Stomach (tissue), 9 donors: ENCODE measurements around the gene KRT25. TPM values are rescaled to one million over a fixed set of nuclear protein-coding genes. Genes with fewer than 3 reads are reported as not detected.

Source experiments
- DNase-seq, 2 donors: peaks; one replicate each; pipeline versions ENCODE4 v3.0.0 to v3.0.0-alpha.2; 2013 to 2019
- H3K27ac ChIP-seq, 5 donors: fragments of 200-600 bp in 4 of 5; sonication (generic) in 4 of 5; one replicate each; pipeline ENCODE4 v1.5.1; 2013 to 2019; ENCODE audit warnings: mild to moderate bottlenecking in 1 of 5, moderate library complexity in 1 of 5
- H3K27me3 ChIP-seq, 3 donors: fragments of 200-600 bp; sonication (generic); one replicate each; pipeline ENCODE4 v1.5.1; 2017 to 2019; ENCODE audit warnings: mixed run types in 1 of 3
- H3K36me3 ChIP-seq, 4 donors: fragments of 200-600 bp; sonication (generic); 1 replicate in 3 of 4; 2 replicates in 1 of 4; pipeline ENCODE4 v1.5.1; 2016 to 2019
- H3K4me1 ChIP-seq, 4 donors: fragments of 200-600 bp; sonication (generic); one replicate each; pipeline ENCODE4 v1.5.1; 2016 to 2019
- H3K4me3 ChIP-seq, 4 donors: fragments of 200-600 bp; sonication (generic) in 3 of 4; one replicate each; pipeline ENCODE4 v1.5.1; 2016 to 2019; ENCODE audit warnings: mild to moderate bottlenecking in 1 of 4
- H3K9me3 ChIP-seq, 4 donors: fragments of 200-600 bp; sonication (generic); one replicate each; pipeline ENCODE4 v1.5.1; 2016 to 2019
- CTCF ChIP-seq, 7 experiments: fragments of 450-650 bp in 4 of 7; fragments of 200-600 bp in 3 of 7; sonication (generic) in 3 of 7; IDR thresholded peaks; one replicate each; pipeline ENCODE4 v1.5.1; 2016 to 2019; ENCODE audit warnings: antibody characterized with exemption in 7 of 7, control low read depth in 2 of 7, mild to moderate bottlenecking in 1 of 7
- EP300 ChIP-seq: sonication (generic); formaldehyde crosslinking; IDR thresholded peaks from one replicate; pipeline ENCODE4 v1.6.1; 2017; ENCODE audit warnings: antibody characterized with exemption
- POLR2A ChIP-seq, 4 donors: fragments of 450-650 bp; IDR thresholded peaks; one replicate each; pipeline ENCODE4 v1.6.1; 2016; ENCODE audit warnings: antibody characterized with exemption in 4 of 4, control low read depth in 2 of 4, mild to moderate bottlenecking in 1 of 4, moderate library complexity in 1 of 4
- POLR2AphosphoS5 ChIP-seq, 3 donors: sonication (generic); formaldehyde crosslinking; IDR thresholded peaks; one replicate each; pipeline ENCODE4 v1.6.1; 2016; ENCODE audit warnings: antibody characterized with exemption in 3 of 3
- WGBS, 5 donors: extraction: QIAGEN DNeasy Blood & Tissue Kit in 3 of 5; methylation state at CpG; one replicate each; pipeline versions ENCODE4 v1.1.5 to v1.1.7; 2013 to 2018; 5-methylcytosine and 5-hydroxymethylcytosine counted together
- intact Hi-C: fragments of 100-400 bp; cut with DNase I; formaldehyde crosslinking; loops from one replicate; pipeline ENCODE4 v1.15.1; 2023; ENCODE audit warnings: low total_unique reads
- polyA plus RNA-seq, 3 donors: library from polyadenylated mRNA; stranded (reverse); fragments of 200-250 nt; gene quantifications; one replicate each; pipeline ENCODE4 v1.2.3, GENCODE V29; 2013
- total RNA-seq, 5 donors: library from RNA; depleted of rRNA; stranded (reverse); fragments of >200 nt; gene quantifications; one replicate each; pipeline versions ENCODE4 v1.1.0 to v1.2.3, GENCODE V29; 2014 to 2016
- donor health status: healthy with polysubstance abuse.
- donor health status: Bipolar disorder and iron deficiency.
- donor health status: healthy.

KRT25 gene
- total and polyA plus RNA-seq, 8 donors = not detected

- peaks cover 0 to 62% (median 9%) of the 10 kb centered on the region in 3 donors for H3K27me3 ChIP-seq
- no peak overlapping the region for H3K27ac ChIP-seq
- TF ChIP-seq CTCF (IDR thresholded peaks at IDR 0.05) (no peak), POLR2A (IDR thresholded peaks at IDR 0.05) (no peak), EP300 (no peak)
- no peaks in the 10 kb centered on the region for H3K9me3 ChIP-seq
- intact Hi-C loops = no loop called here
- no peak overlapping the region for H3K4me3 ChIP-seq
- 72 to 82% (median 76%) methylated on average over 4 of the region's 4 CpGs for WGBS, 5 donors
- no peaks in the 10 kb centered on the region for H3K36me3 ChIP-seq
- DNase-seq = peak in 1 of 2 donors; percentile 19
- no peaks in the 10 kb centered on the region for H3K4me1 ChIP-seq
Measured at GRCh38 chr17:40775945-40776344, 20.8 kb upstream of the KRT25 start.

- Histone ChIP-seq H3K27me3 (peaks cover 0 to 34% (median 0%) of the 10 kb centered on the region in 3 donors), H3K27ac (no peak within 1 kb of the TSS), H3K9me3 (no peaks in the 10 kb centered on the region), H3K4me1 (no peaks in the 10 kb centered on the region), H3K36me3 (no peaks in the 10 kb centered on the region), H3K4me3 (no peak within 1 kb of the TSS)
- intact Hi-C loops = no loop called here
- TF ChIP-seq CTCF (IDR thresholded peaks at IDR 0.05) = no peak
- TF ChIP-seq EP300 = no peak
- no peak for TF ChIP-seq POLR2A (IDR thresholded peaks at IDR 0.05)
- TF ChIP-seq POLR2AphosphoS5 (IDR thresholded peaks at IDR 0.05) = no peak
- WGBS, 5 donors = 89 to 93% (median 92%) methylated on average over 3 of the region's 3 CpGs
- no peak for DNase-seq
Measured at GRCh38 chr17:40772101-40772500, 17.0 kb upstream of the KRT25 start, which contains the start of gene KRT26. Gene KRT26 (minus strand): TSS chr17:40772201. CDS start chr17:40772113, 88 bp downstream.

- intact Hi-C loops = no loop called here
- Histone ChIP-seq H3K4me3 (no peak overlapping the region), H3K27ac (no peak overlapping the region), H3K4me1 (no peaks in the 10 kb centered on the region), H3K27me3 (peaks cover 0 to 15% (median 0%) of the 10 kb centered on the region in 3 donors), H3K9me3 (peaks cover 5 to 37% (median 28%) of the 10 kb centered on the region in 4 donors), H3K36me3 (no peaks in the 10 kb centered on the region)
- TF ChIP-seq EP300 = no peak
- no peak for TF ChIP-seq CTCF (IDR thresholded peaks at IDR 0.05)
- no peak for TF ChIP-seq POLR2AphosphoS5 (IDR thresholded peaks at IDR 0.05)
- no peak for TF ChIP-seq POLR2A (IDR thresholded peaks at IDR 0.05)
- DNase-seq = no peak
- WGBS, 5 donors = 79 to 85% (median 81%) methylated on average over 2 of the region's 2 CpGs
Measured at GRCh38 chr17:40765657-40766056, 10.5 kb upstream of the KRT25 start.

GRCh38 chr17:40763752-40764151 lies 8.6 kb upstream of the KRT25 start:
- H3K27me3 ChIP-seq = peaks cover 0 to 7% (median 0%) of the 10 kb centered on the region in 3 donors
- intact Hi-C loops = no loop called here

More at GRCh38 chr17:40763752-40764151, 8.6 kb upstream of the KRT25 start:
- H3K4me3 ChIP-seq = no peak overlapping the region
- WGBS, 5 donors = 85 to 98% (median 91%) methylated on average over 1 of the region's 1 CpG
- peaks cover 13 to 56% (median 45%) of the 10 kb centered on the region in 4 donors for H3K9me3 ChIP-seq
- H3K4me1 ChIP-seq = no peaks in the 10 kb centered on the region
- no peaks in the 10 kb centered on the region for H3K36me3 ChIP-seq
- no peak for DNase-seq
- TF ChIP-seq POLR2A (IDR thresholded peaks at IDR 0.05) (no peak), CTCF (IDR thresholded peaks at IDR 0.05) (no peak), EP300 (no peak), POLR2AphosphoS5 (IDR thresholded peaks at IDR 0.05) (no peak)
- no peak overlapping the region for H3K27ac ChIP-seq
